Chondrocyte (in vitro differentiated cells): ENCODE measurements around the gene SLC25A19. TPM values are rescaled to one million over a fixed set of nuclear protein-coding genes. Genes with fewer than 3 reads are reported as not detected.
"Not testable (repeated sequence)": the region's sequence is repeated elsewhere in the genome, so short reads cannot be mapped to it uniquely, and the experiment has no call there.

Experiments used
- DNase-seq: peaks from one replicate; pipeline ENCODE4 v3.0.0; 2021; ENCODE audit warnings: mixed read lengths, low spot score
- H3K27ac Mint-ChIP-seq: one replicate; pipeline ENCODE4 v1.8.0; 2021; ENCODE audit warnings: mild to moderate bottlenecking, moderate library complexity, mixed read lengths; ENCODE audit not compliant: unreplicated experiment
- H3K27me3 Mint-ChIP-seq: 2 replicates; pipeline ENCODE4 v1.8.0; 2021; ENCODE audit warnings: low read depth, mixed read lengths
- H3K36me3 Mint-ChIP-seq: 2 replicates; pipeline ENCODE4 v1.8.0; 2021; ENCODE audit warnings: low read depth, mixed read lengths
- H3K4me1 Mint-ChIP-seq: 2 replicates; pipeline ENCODE4 v1.8.0; 2021; ENCODE audit warnings: low read depth, mild to moderate bottlenecking, mixed read lengths
- H3K4me3 Mint-ChIP-seq: one replicate; pipeline ENCODE4 v1.8.0; 2021; ENCODE audit warnings: mild to moderate bottlenecking, moderate library complexity, mixed read lengths; ENCODE audit not compliant: unreplicated experiment
- H3K9me3 Mint-ChIP-seq: 2 replicates; pipeline ENCODE4 v1.8.0; 2021; ENCODE audit warnings: low read depth, mixed read lengths
- CTCF ChIP-seq: fragments of 200-600 bp; sonication (generic); IDR thresholded peaks from 2 replicates; pipeline ENCODE4 v1.5.0; 2021; ENCODE audit warnings: antibody characterized with exemption, mild to moderate bottlenecking, moderate library complexity
- total RNA-seq: library from RNA; stranded (reverse); gene quantifications from 3 replicates; pipeline ENCODE4 v1.2.1, GENCODE V29; 2021

SLC25A19 gene
- total RNA-seq, 1 donor from 2014 or later: 11.7 TPM

- peak; percentile 50 for TF ChIP-seq CTCF
- Mint-ChIP-seq H3K27ac (peak overlapping the region; percentile 100), H3K4me3 (peak overlapping the region; percentile 98), H3K36me3 (peaks cover 3% of the 10 kb centered on the region), H3K4me1 (peaks cover 47% of the 10 kb centered on the region), H3K9me3 (no peaks in the 10 kb centered on the region), H3K27me3 (no peaks in the 10 kb centered on the region)
- no peak for DNase-seq
These were observed 28.4 kb downstream of the SLC25A19 start for GRCh38 chr17:75260641-75261335.

GRCh38 chr17:75257228-75257627, 32.0 kb downstream of the SLC25A19 start:
- not testable (repeated sequence) for H3K36me3 Mint-ChIP-seq, H3K9me3 Mint-ChIP-seq, H3K27ac Mint-ChIP-seq, H3K4me3 Mint-ChIP-seq, DNase-seq, H3K27me3 Mint-ChIP-seq
- peaks cover 40% of the 10 kb centered on the region for H3K4me1 Mint-ChIP-seq

- not testable (repeated sequence) for H3K9me3 Mint-ChIP-seq, H3K27me3 Mint-ChIP-seq, H3K4me3 Mint-ChIP-seq, DNase-seq, H3K36me3 Mint-ChIP-seq
- Mint-ChIP-seq H3K27ac (peak overlapping the region; percentile 42), H3K4me1 (peaks cover 40% of the 10 kb centered on the region)
These were observed 33.1 kb downstream of the SLC25A19 start for GRCh38 chr17:75255954-75256698.

- Mint-ChIP-seq H3K27me3 (no peaks in the 10 kb centered on the region), H3K4me1 (peaks cover 27% of the 10 kb centered on the region), H3K36me3 (no peaks in the 10 kb centered on the region), H3K4me3 (no peak overlapping the region), H3K9me3 (no peaks in the 10 kb centered on the region), H3K27ac (peak overlapping the region; percentile 28)
- no peak for TF ChIP-seq CTCF
- DNase-seq: no peak
These were observed 37.0 kb downstream of the SLC25A19 start for GRCh38 chr17:75252039-75252816.

- peaks cover 19% of the 10 kb centered on the region for H3K4me1 Mint-ChIP-seq
- H3K9me3 Mint-ChIP-seq: no peaks in the 10 kb centered on the region
- DNase-seq: no peak
- no peaks in the 10 kb centered on the region for H3K27me3 Mint-ChIP-seq
- no peak for TF ChIP-seq CTCF
- H3K27ac Mint-ChIP-seq: peak overlapping the region; percentile 91
- peak overlapping the region; percentile 64 for H3K4me3 Mint-ChIP-seq
- H3K36me3 Mint-ChIP-seq: peaks cover 5% of the 10 kb centered on the region
These were observed 39.2 kb downstream of the SLC25A19 start for GRCh38 chr17:75250009-75250471.

GRCh38 chr17:75249564-75249963, 39.7 kb downstream of the SLC25A19 start:
- Mint-ChIP-seq H3K27ac (peak overlapping the region; percentile 91), H3K4me3 (peak overlapping the region; percentile 64)
- no peak for DNase-seq

More at GRCh38 chr17:75249564-75249963, 39.7 kb downstream of the SLC25A19 start:
- H3K36me3 Mint-ChIP-seq: peaks cover 6% of the 10 kb centered on the region
- no peaks in the 10 kb centered on the region for H3K9me3 Mint-ChIP-seq
- no peak for TF ChIP-seq CTCF
- H3K4me1 Mint-ChIP-seq: peaks cover 19% of the 10 kb centered on the region
- H3K27me3 Mint-ChIP-seq: no peaks in the 10 kb centered on the region
